HCT116 (cell line): Measurements from ENCODE around the gene ADORA1. TPM values are rescaled to one million over a fixed set of nuclear protein-coding genes. Genes with fewer than 3 reads are reported as not detected.

Source experiments
- ATAC-seq: fragments of 200-7000 bp; cut with Tn5 transposase; 2 replicates; pipeline ENCODE4 v1.9.1; 2020; ENCODE audit warnings: mild to moderate bottlenecking, moderate library complexity
- BruUV-seq: library from RNA; stranded (reverse); fragments of 400-500 nt; replicated peaks from 2 replicates; lab custom pipeline; 2021; lab: Mats Ljungman, UMichigan
- CTCF ChIA-PET: fragments of 300-600 bp; sonication (Branson Sonifier 250); formaldehyde crosslinking; loops from one replicate; lab custom pipeline; 2021; ENCODE audit warnings: antibody characterized with exemption; lab: Charles Lee
- POLR2A ChIA-PET: fragments of 300-600, 350-600 bp; sonication (Branson Sonifier 250); formaldehyde crosslinking; loops from one replicate; lab custom pipeline; 2021; ENCODE audit warnings: antibody characterized with exemption; lab: Charles Lee
- RAD21 ChIA-PET, 2 experiments: fragments of 300-600 bp; sonication (Branson Sonifier 250); formaldehyde crosslinking; loops; one replicate each; lab custom pipeline; 2023; ENCODE audit warnings: low total read pairs in 2 of 2; ENCODE audit not compliant: uncharacterized antibody in 2 of 2, unreplicated experiment in 2 of 2, low non-redundant PET in 1 of 2; lab: Charles Lee
- DNase-seq: peaks from one replicate; pipeline ENCODE4 v3.0.0-alpha.2; 2010; ENCODE audit warnings: low read depth, low spot score
- H2AFZ ChIP-seq: fragments of 200-600 bp; shearing (Covaris generic), sonication (generic); 2 replicates; pipeline ENCODE4 v1.6.1; 2017; ENCODE audit warnings: low read depth, mixed run types, mixed read lengths, antibody characterized with exemption, low read length; ENCODE audit not compliant: poor library complexity, severe bottlenecking
- H3K27ac ChIP-seq: 2 replicates; pipeline ENCODE4 v1.5.1; 2012; ENCODE audit warnings: low read depth, low read length
- H3K27me3 ChIP-seq: fragments of 200-600 bp; sonication (generic); 2 replicates; pipeline ENCODE4 v1.6.1; 2016; ENCODE audit warnings: mixed run types, low read length, mixed read lengths; ENCODE audit not compliant: insufficient read depth
- H3K36me3 ChIP-seq, 2 experiments: fragments of 200-500 bp in 1 of 2; fragments of 200-600 bp in 1 of 2; sonication (Bioruptor generic) in 1 of 2; sonication (generic) in 1 of 2; 2 replicates each; pipeline versions ENCODE4 v1.5.1 to v1.6.1; 2014 to 2016; ENCODE audit warnings: low read length in 2 of 2, inconsistent platforms in 1 of 2, mixed read lengths in 1 of 2, mixed run types in 1 of 2; ENCODE audit not compliant: insufficient read depth in 2 of 2, control insufficient read depth in 1 of 2
- H3K4me1 ChIP-seq, 2 experiments: fragments of 200-600 bp in 1 of 2; sonication (generic) in 1 of 2; 2 replicates each; pipeline versions ENCODE4 v1.5.1 to v1.6.1; 2012 to 2017; ENCODE audit warnings: low read length in 2 of 2, inconsistent platforms in 1 of 2, mild to moderate bottlenecking in 1 of 2, mixed read lengths in 1 of 2, mixed run types in 1 of 2, moderate library complexity in 1 of 2; ENCODE audit not compliant: insufficient read depth in 2 of 2, control insufficient read depth in 1 of 2
- H3K4me2 ChIP-seq: fragments of 200-600 bp; sonication (generic); 2 replicates; pipeline ENCODE4 v1.6.1; 2017; ENCODE audit warnings: mixed run types, low read length, mixed read lengths
- H3K4me3 ChIP-seq, 2 experiments: fragments of 200-600 bp in 1 of 2; sonication (generic) in 1 of 2; replicated peaks in 1 of 2; 2 replicates each; pipeline ENCODE4 v1.5.1; 2011 to 2016; ENCODE audit warnings: low read length in 2 of 2, control low read depth in 1 of 2, low read depth in 1 of 2, mild to moderate bottlenecking in 1 of 2, mixed read lengths in 1 of 2, mixed run types in 1 of 2
- H3K79me2 ChIP-seq: fragments of 200-600 bp; sonication (generic); 2 replicates; pipeline ENCODE4 v1.6.1; 2017; ENCODE audit warnings: mild to moderate bottlenecking, mixed run types, low read length, moderate library complexity, mixed read lengths; ENCODE audit not compliant: insufficient read depth
- H3K9ac ChIP-seq: fragments of 200-600 bp; sonication (generic); 2 replicates; pipeline ENCODE4 v1.6.1; 2016; ENCODE audit warnings: low read length, mixed read lengths
- H3K9me2 ChIP-seq: fragments of 200-600 bp; sonication (generic), shearing (Covaris generic); 2 replicates; pipeline ENCODE4 v1.6.1; 2017; ENCODE audit warnings: mixed run types, mild to moderate bottlenecking, moderate library complexity; ENCODE audit not compliant: insufficient read depth
- H3K9me3 ChIP-seq, 2 experiments: fragments of 200-500 bp in 1 of 2; fragments of 200-600 bp in 1 of 2; sonication (Bioruptor generic) in 1 of 2; sonication (generic) in 1 of 2; 2 replicates each; pipeline ENCODE4 v1.6.1; 2014 to 2017; ENCODE audit warnings: low read length in 2 of 2, mixed read lengths in 2 of 2, inconsistent platforms in 1 of 2, low read depth in 1 of 2, mild to moderate bottlenecking in 1 of 2, mixed run types in 1 of 2, moderate library complexity in 1 of 2; ENCODE audit not compliant: control insufficient read depth in 1 of 2, insufficient read depth in 1 of 2
- H4K20me1 ChIP-seq: fragments of 200-600 bp; sonication (generic), shearing (Covaris generic); 2 replicates; pipeline ENCODE4 v1.6.1; 2017; ENCODE audit warnings: mixed run types, mild to moderate bottlenecking, moderate library complexity; ENCODE audit not compliant: insufficient read depth
- ATF3 ChIP-seq: IDR thresholded peaks from 2 replicates; pipeline ENCODE4 v1.6.1; 2012
- CBX3 ChIP-seq: IDR thresholded peaks from 2 replicates; pipeline ENCODE4 v1.6.1; 2012; ENCODE audit warnings: low read depth
- CEBPB ChIP-seq: IDR thresholded peaks from 2 replicates; pipeline ENCODE4 v1.6.1; 2012; ENCODE audit warnings: low read depth
- EGR1 ChIP-seq: IDR thresholded peaks from 2 replicates; pipeline ENCODE4 v1.6.1; 2012; ENCODE audit warnings: low read depth
- ELF1 ChIP-seq: IDR thresholded peaks from 2 replicates; pipeline ENCODE4 v1.6.1; 2012; ENCODE audit warnings: low read depth, borderline replicate concordance
- EZH2 ChIP-seq: fragments of 200-600 bp; sonication (generic); IDR thresholded peaks from 2 replicates; pipeline ENCODE4 v1.6.1; 2017; ENCODE audit warnings: antibody characterized with exemption, mixed run types
- EZH2phosphoT487 ChIP-seq: fragments of 200-600 bp; IDR thresholded peaks from 2 replicates; pipeline ENCODE4 v1.6.1; 2018; ENCODE audit warnings: antibody characterized with exemption, borderline replicate concordance
- FOSL1 ChIP-seq: IDR thresholded peaks from 2 replicates; pipeline ENCODE4 v1.6.1; 2012; ENCODE audit warnings: low read depth
- JUND ChIP-seq: IDR thresholded peaks from 2 replicates; pipeline ENCODE4 v1.6.1; 2012
- MAX ChIP-seq: IDR thresholded peaks from 2 replicates; pipeline ENCODE4 v1.6.1; 2012
- POLR2A ChIP-seq: IDR thresholded peaks from 2 replicates; pipeline ENCODE4 v1.7.0; 2011; ENCODE audit warnings: borderline replicate concordance; ENCODE audit not compliant: insufficient read depth, insufficient read length; ENCODE audit errors: extremely low read depth
- RAD21 ChIP-seq: IDR thresholded peaks from 2 replicates; pipeline ENCODE4 v1.6.1; 2012; ENCODE audit warnings: low read depth, mild to moderate bottlenecking
- SIN3A ChIP-seq: IDR thresholded peaks from 2 replicates; pipeline ENCODE4 v1.6.1; 2012; ENCODE audit warnings: low read depth
- SP1 ChIP-seq: IDR thresholded peaks from 2 replicates; pipeline ENCODE4 v1.6.1; 2012; ENCODE audit warnings: low read depth
- YY1 ChIP-seq: IDR thresholded peaks from 2 replicates; pipeline ENCODE4 v1.6.1; 2011; ENCODE audit warnings: low read length, low read depth, moderate library complexity, mild to moderate bottlenecking; ENCODE audit not compliant: insufficient replicate concordance; ENCODE audit errors: extremely low read depth
- ZFX ChIP-seq: fragments of 450-650 bp; IDR thresholded peaks from 2 replicates; pipeline ENCODE4 v1.6.1; 2017
- ZNF274 ChIP-seq: fragments of 200-500 bp; sonication (Bioruptor generic); IDR thresholded peaks from 2 replicates; pipeline ENCODE4 v1.6.1; 2014; ENCODE audit warnings: mild to moderate bottlenecking, low read depth, low read length, inconsistent platforms
- intact Hi-C: fragments of 100-400 bp; cut with micrococcal nuclease; formaldehyde crosslinking; loops from 2 replicates; pipeline ENCODE4 v1.10.0; 2022
- total RNA-seq: library from RNA; stranded (reverse); gene quantifications from one replicate; pipeline ENCODE4 v1.2.1, GENCODE V29; 2021; ENCODE audit not compliant: unreplicated experiment
- TF ChIP-seq, protein P1 (sequence below): IDR thresholded peaks from 2 replicates; pipeline ENCODE4 v1.6.1; 2011; ENCODE audit warnings: mild to moderate bottlenecking, low read length, moderate library complexity; ENCODE audit not compliant: insufficient replicate concordance; ENCODE audit errors: extremely low read depth
- TF ChIP-seq, protein P2 (sequence below): IDR thresholded peaks from 2 replicates; pipeline ENCODE4 v1.6.1; 2012; ENCODE audit warnings: low read depth
- TF ChIP-seq, protein P3 (sequence below), 3 experiments: fragments of 200-600 bp in 1 of 3; sonication (generic) in 1 of 3; IDR thresholded peaks in 2 of 3; conservative IDR thresholded peaks in 1 of 3; 2 replicates each; pipeline ENCODE4 v1.5.1; 2012 to 2017; ENCODE audit warnings: low read depth in 2 of 3, low read length in 2 of 3, antibody characterized with exemption in 1 of 3, borderline replicate concordance in 1 of 3, control low read depth in 1 of 3, mild to moderate bottlenecking in 1 of 3, mixed read lengths in 1 of 3, mixed run types in 1 of 3, moderate library complexity in 1 of 3; ENCODE audit not compliant: insufficient read depth in 1 of 3

Gene ADORA1
- total RNA-seq, 1 experiment from 2014 or later, result 2.8 TPM

DNA sequence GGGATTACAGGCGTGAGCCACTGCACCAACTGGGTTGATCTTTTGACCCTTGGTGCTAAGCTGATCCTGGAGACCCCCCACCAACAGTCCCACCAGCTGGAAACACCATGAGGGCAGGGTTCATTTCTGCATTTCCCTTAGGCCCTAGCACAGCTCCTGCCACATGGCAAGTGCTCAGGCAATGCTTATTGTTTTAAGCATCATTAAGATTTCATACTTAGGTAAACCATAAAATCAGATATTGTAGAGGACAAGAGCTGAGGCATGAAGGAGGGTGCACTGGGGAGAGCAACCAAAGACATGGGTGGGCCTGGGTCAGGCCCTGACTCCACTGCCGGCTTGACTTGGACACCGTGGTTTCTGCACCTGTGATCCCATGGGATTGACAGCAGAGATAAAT is 84.3 kb downstream of the ADORA1 start:
- no TSS peak for BruUV-seq
- intact Hi-C loops, result no loop called here
- POLR2A ChIA-PET, result no interaction called here
- Histone ChIP-seq H3K27ac (no peak overlapping the region), H3K4me2 (no peak overlapping the region), H3K9me3 (no peaks in the 10 kb centered on the region), H4K20me1 (no peaks in the 10 kb centered on the region), H3K4me1 (peaks cover 0 to 12% of the 10 kb centered on the region in 2 experiments; a peak in 1 of 4 replicates), H3K9me2 (no peaks in the 10 kb centered on the region), H3K79me2 (no peaks in the 10 kb centered on the region), H3K27me3 (no peaks in the 10 kb centered on the region), H3K4me3 (no peak overlapping the region), H2AFZ (no peak overlapping the region), H3K9ac (no peak overlapping the region), H3K36me3 (no peaks in the 10 kb centered on the region)
- TF ChIP-seq CEBPB (no peak), ELF1 (no peak), ATF3 (no peak), EZH2phosphoT487 (no peak), JUND (no peak), MAX (no peak), SP1 (no peak), EZH2 (no peak), FOSL1 (no peak), RAD21 (no peak), EGR1 (no peak), CBX3 (no peak), POLR2A (no peak), ZNF274 (no peak), ZFX (no peak), SIN3A (no peak), YY1 (no peak)
- TF ChIP-seq, protein P1, sequence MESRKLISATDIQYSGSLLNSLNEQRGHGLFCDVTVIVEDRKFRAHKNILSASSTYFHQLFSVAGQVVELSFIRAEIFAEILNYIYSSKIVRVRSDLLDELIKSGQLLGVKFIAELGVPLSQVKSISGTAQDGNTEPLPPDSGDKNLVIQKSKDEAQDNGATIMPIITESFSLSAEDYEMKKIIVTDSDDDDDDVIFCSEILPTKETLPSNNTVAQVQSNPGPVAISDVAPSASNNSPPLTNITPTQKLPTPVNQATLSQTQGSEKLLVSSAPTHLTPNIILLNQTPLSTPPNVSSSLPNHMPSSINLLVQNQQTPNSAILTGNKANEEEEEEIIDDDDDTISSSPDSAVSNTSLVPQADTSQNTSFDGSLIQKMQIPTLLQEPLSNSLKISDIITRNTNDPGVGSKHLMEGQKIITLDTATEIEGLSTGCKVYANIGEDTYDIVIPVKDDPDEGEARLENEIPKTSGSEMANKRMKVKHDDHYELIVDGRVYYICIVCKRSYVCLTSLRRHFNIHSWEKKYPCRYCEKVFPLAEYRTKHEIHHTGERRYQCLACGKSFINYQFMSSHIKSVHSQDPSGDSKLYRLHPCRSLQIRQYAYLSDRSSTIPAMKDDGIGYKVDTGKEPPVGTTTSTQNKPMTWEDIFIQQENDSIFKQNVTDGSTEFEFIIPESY, result no peak
- TF ChIP-seq, protein P2, sequence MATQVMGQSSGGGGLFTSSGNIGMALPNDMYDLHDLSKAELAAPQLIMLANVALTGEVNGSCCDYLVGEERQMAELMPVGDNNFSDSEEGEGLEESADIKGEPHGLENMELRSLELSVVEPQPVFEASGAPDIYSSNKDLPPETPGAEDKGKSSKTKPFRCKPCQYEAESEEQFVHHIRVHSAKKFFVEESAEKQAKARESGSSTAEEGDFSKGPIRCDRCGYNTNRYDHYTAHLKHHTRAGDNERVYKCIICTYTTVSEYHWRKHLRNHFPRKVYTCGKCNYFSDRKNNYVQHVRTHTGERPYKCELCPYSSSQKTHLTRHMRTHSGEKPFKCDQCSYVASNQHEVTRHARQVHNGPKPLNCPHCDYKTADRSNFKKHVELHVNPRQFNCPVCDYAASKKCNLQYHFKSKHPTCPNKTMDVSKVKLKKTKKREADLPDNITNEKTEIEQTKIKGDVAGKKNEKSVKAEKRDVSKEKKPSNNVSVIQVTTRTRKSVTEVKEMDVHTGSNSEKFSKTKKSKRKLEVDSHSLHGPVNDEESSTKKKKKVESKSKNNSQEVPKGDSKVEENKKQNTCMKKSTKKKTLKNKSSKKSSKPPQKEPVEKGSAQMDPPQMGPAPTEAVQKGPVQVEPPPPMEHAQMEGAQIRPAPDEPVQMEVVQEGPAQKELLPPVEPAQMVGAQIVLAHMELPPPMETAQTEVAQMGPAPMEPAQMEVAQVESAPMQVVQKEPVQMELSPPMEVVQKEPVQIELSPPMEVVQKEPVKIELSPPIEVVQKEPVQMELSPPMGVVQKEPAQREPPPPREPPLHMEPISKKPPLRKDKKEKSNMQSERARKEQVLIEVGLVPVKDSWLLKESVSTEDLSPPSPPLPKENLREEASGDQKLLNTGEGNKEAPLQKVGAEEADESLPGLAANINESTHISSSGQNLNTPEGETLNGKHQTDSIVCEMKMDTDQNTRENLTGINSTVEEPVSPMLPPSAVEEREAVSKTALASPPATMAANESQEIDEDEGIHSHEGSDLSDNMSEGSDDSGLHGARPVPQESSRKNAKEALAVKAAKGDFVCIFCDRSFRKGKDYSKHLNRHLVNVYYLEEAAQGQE, result no peak
- TF ChIP-seq, protein P3, sequence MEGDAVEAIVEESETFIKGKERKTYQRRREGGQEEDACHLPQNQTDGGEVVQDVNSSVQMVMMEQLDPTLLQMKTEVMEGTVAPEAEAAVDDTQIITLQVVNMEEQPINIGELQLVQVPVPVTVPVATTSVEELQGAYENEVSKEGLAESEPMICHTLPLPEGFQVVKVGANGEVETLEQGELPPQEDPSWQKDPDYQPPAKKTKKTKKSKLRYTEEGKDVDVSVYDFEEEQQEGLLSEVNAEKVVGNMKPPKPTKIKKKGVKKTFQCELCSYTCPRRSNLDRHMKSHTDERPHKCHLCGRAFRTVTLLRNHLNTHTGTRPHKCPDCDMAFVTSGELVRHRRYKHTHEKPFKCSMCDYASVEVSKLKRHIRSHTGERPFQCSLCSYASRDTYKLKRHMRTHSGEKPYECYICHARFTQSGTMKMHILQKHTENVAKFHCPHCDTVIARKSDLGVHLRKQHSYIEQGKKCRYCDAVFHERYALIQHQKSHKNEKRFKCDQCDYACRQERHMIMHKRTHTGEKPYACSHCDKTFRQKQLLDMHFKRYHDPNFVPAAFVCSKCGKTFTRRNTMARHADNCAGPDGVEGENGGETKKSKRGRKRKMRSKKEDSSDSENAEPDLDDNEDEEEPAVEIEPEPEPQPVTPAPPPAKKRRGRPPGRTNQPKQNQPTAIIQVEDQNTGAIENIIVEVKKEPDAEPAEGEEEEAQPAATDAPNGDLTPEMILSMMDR (IDR thresholded peaks at IDR 0.05 in 2 of 3, conservative IDR thresholded peaks at IDR 0.05 in 1 of 3; ENCODE audit: borderline replicate concordance in 1 of 3, insufficient read depth in 1 of 3, low read depth in 2 of 3, low read length in 2 of 3), result no peak
- CTCF ChIA-PET, result no interaction called here
- no peak for DNase-seq
- RAD21 ChIA-PET, result no interaction called here
- no peak for ATAC-seq
